ENCODE measurements around the gene COPS9. TPM values are rescaled to one million over a fixed set of nuclear protein-coding genes. Genes with fewer than 3 reads are reported as not detected.

Gene COPS9
- total RNA-seq, 2 experiments from 2014 or later = 85.2 to 99.9 TPM

DNA sequence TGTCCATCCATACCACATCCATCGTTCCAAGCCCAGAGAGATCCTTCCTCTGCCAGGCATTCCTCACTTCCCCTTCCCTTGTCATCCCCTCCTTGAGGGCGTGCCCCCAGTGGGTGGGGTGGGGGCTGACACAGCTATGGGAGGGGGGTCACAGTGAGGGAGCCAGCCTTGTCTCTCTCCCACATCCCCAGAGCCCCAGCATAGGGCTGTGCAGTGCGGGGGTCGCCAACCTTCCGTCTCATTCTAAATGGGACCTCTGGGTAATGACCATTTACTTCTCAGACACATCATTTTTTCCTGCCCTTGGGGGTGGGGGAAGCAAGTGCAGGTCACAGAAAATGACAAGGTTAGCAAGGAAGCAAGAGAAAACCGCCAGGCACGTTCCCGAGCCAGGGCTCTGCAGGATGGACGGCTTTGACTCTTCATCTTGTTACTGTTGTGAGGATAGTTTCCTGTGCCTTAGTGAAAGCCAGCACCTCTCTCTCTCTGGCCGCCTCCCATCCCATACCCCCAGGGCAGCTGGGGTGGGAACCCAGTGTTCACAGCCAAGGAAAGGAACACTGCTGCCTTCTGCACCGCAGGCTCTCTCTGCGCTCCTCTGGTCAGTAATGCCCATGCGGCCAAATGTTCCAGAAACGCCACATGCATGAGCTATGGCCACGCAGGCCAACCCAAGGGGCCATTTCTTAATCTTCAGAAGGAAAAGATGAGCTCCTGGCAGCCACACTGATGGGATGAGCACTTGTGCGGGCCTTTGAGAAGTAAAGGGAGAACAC is 27.0 kb upstream of the COPS9 start:
- Mint-ChIP-seq H3K9me3 (peaks cover 3% of the 10 kb centered on the region), H3K27ac (no peak overlapping the region), H3K36me3 (no peaks in the 10 kb centered on the region), H3K4me3 (no peak overlapping the region), H3K4me1 (ENCODE audit: low read depth) (no peaks in the 10 kb centered on the region), H3K27me3 (peaks cover 11% of the 10 kb centered on the region)
- intact Hi-C loops (cut with micrococcal nuclease) = no loop called here
- CTCF ChIA-PET = no interaction called here
- POLR2A ChIA-PET = no interaction called here
- DNase-seq = no peak

DNA sequence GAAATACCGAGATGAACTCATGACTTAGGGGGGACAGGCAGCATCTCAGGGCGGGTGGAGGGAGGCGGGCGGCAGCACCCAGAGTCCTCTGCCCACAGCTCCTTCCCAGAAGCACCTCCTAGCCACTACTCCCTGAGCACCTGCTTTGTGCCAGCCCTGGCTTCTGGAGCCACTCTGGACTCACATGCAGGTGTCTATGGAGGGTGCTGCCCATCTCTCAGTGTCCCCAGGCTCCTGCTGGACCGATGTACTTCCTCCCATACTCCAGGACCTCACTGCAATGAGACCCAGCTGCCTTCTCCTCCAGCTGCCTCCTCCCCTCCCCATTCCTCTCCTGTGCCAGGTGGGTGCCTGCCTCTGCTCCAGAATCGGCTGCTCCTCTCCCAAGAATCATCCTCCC is 26.4 kb upstream of the COPS9 start:
- no peak for DNase-seq
- Mint-ChIP-seq H3K4me3 (no peak overlapping the region), H3K4me1 (ENCODE audit: low read depth) (no peaks in the 10 kb centered on the region), H3K27me3 (peaks cover 9% of the 10 kb centered on the region), H3K9me3 (peaks cover 3% of the 10 kb centered on the region), H3K36me3 (no peaks in the 10 kb centered on the region), H3K27ac (no peak overlapping the region)
- CTCF ChIA-PET = no interaction called here
- POLR2A ChIA-PET = no interaction called here
- intact Hi-C loops (cut with micrococcal nuclease) = no loop called here

- no peak for DNase-seq
- H3K27me3 Mint-ChIP-seq = peaks cover 8% of the 10 kb centered on the region
- H3K27ac Mint-ChIP-seq = no peak overlapping the region
- H3K4me3 Mint-ChIP-seq = no peak overlapping the region
- no peaks in the 10 kb centered on the region for H3K4me1 Mint-ChIP-seq (ENCODE audit: low read depth)
- POLR2A ChIA-PET = no interaction called here
- no peaks in the 10 kb centered on the region for H3K36me3 Mint-ChIP-seq
- CTCF ChIA-PET = no interaction called here
- intact Hi-C loops (cut with micrococcal nuclease) = no loop called here
- peaks cover 3% of the 10 kb centered on the region for H3K9me3 Mint-ChIP-seq
Measured at GRCh38 chr2:240162032-240162431, 25.9 kb upstream of the COPS9 start.

- no peak for DNase-seq
Measured at GRCh38 chr2:240161087-240161750, 25.1 kb upstream of the COPS9 start.

GRCh38 chr2:240160291-240161086 is 24.4 kb upstream of the COPS9 start:
- Mint-ChIP-seq H3K27me3 (peaks cover 4% of the 10 kb centered on the region), H3K9me3 (peaks cover 3% of the 10 kb centered on the region), H3K4me1 (ENCODE audit: low read depth) (no peaks in the 10 kb centered on the region), H3K4me3 (no peak overlapping the region), H3K27ac (no peak overlapping the region), H3K36me3 (no peaks in the 10 kb centered on the region)
- DNase-seq = no peak
- ChIA-PET POLR2A (no interaction called here), CTCF (no interaction called here)
- intact Hi-C loops (cut with micrococcal nuclease) = no loop called here

More at GRCh38 chr2:240161087-240161750, 25.1 kb upstream of the COPS9 start:
- Mint-ChIP-seq H3K4me1 (ENCODE audit: low read depth) (no peaks in the 10 kb centered on the region), H3K36me3 (no peaks in the 10 kb centered on the region), H3K4me3 (no peak overlapping the region), H3K9me3 (peaks cover 3% of the 10 kb centered on the region), H3K27ac (no peak overlapping the region), H3K27me3 (peaks cover 4% of the 10 kb centered on the region)
- CTCF ChIA-PET = no interaction called here
- intact Hi-C loops (cut with micrococcal nuclease) = no loop called here
- POLR2A ChIA-PET = no interaction called here

DNA sequence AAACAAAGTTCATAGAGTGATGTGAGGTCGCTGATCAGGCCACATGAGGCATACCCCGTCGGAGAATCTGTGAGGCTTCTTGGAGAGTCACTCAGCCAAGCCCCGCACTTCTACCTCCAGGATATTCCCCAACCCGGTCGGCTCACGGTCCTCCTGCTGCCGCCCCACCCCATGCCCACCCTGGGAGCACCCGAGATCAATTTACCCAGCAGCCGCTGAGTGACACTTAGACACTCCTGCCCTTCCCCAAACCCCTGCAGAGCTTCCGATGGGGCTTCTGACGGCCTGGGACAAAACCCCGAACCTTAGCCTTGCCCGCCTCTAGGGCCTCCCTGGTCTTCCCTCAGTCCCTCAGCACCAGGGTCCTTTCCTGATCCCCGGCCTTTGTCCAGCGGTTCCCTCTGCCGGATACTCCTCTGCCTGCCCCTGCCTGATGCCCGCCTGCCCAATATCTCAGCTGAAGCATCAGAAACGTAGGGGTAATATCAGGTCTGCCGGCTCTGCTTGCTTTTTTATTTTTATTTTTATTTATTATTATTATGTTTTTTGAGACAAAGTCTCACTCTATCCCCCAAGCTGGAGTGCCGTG is 23.2 kb upstream of the COPS9 start:
- ChIA-PET POLR2A (no interaction called here), CTCF (no interaction called here)
- DNase-seq = no peak
- Mint-ChIP-seq H3K36me3 (no peaks in the 10 kb centered on the region), H3K9me3 (peaks cover 3% of the 10 kb centered on the region), H3K4me3 (no peak overlapping the region), H3K27me3 (peaks cover 4% of the 10 kb centered on the region), H3K4me1 (ENCODE audit: low read depth) (no peaks in the 10 kb centered on the region), H3K27ac (no peak overlapping the region)
- intact Hi-C loops (cut with micrococcal nuclease) = no loop called here

DNA sequence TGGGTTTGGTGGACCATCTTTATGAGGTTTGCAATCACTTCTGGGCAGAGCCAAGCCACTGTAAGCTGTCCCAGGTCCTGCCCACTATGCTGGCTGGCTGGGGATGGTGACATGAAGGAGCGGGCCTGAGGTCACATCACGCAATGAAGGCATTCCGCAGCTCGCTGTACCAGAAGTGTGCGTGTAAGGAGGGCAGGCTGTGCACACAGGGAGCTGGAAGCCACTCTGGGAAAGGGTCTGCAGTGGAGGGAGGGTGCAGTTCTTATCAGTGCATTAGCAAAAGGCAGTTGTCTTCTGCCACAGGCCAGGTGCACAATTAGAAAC is 21.0 kb upstream of the COPS9 start:
- POLR2A ChIA-PET = no interaction called here
- no peak overlapping the region for H3K4me3 Mint-ChIP-seq
- CTCF ChIA-PET = no interaction called here
- DNase-seq = no peak
- intact Hi-C loops (cut with micrococcal nuclease) = no loop called here
- H3K27ac Mint-ChIP-seq = no peak overlapping the region
- H3K4me1 Mint-ChIP-seq (ENCODE audit: low read depth) = no peaks in the 10 kb centered on the region
- H3K36me3 Mint-ChIP-seq = no peaks in the 10 kb centered on the region
- H3K9me3 Mint-ChIP-seq = peaks cover 2% of the 10 kb centered on the region
- H3K27me3 Mint-ChIP-seq = peaks cover 4% of the 10 kb centered on the region

DNA sequence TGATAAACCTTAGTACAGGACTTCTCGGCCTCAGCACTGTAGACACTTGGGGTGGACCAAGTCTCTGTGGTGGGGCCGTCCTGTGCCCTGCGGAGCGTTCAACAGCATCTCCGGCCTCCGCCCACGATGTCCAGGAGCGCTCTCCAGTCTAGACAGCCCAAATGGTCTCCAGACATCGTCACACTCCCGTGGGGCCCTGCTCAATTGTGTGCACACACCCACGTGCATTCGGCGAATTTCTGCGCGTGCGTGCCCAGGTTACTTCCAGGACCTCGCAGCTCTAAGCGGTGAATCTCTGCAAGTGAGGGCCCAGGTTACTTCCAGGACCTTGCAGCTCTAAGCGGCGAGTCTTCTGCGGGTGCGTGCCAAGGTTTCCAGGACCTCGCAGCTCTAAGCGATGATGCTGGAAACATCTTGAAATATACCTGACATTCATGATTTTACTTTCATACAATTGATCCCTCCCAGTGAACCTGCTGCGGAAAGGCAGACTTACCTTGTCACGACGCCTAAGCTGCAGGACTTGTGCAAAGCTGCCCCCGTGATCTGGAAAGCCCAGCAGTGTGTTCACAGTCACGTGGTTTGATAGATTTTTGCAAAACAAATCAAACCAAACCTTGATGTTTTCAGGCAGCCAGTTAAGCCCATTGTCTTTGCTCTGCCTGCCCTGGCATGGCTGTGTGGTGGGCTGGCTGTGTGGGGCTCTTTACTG is 20.5 kb upstream of the COPS9 start:
- H3K36me3 Mint-ChIP-seq = no peaks in the 10 kb centered on the region
- no peaks in the 10 kb centered on the region for H3K4me1 Mint-ChIP-seq (ENCODE audit: low read depth)
- ChIA-PET POLR2A (no interaction called here), CTCF (no interaction called here)
- H3K27ac Mint-ChIP-seq = no peak overlapping the region
- intact Hi-C loops (cut with micrococcal nuclease) = no loop called here
- no peak for DNase-seq
- H3K27me3 Mint-ChIP-seq = peaks cover 8% of the 10 kb centered on the region
- no peak overlapping the region for H3K4me3 Mint-ChIP-seq
- H3K9me3 Mint-ChIP-seq = peaks cover 2% of the 10 kb centered on the region

DNA sequence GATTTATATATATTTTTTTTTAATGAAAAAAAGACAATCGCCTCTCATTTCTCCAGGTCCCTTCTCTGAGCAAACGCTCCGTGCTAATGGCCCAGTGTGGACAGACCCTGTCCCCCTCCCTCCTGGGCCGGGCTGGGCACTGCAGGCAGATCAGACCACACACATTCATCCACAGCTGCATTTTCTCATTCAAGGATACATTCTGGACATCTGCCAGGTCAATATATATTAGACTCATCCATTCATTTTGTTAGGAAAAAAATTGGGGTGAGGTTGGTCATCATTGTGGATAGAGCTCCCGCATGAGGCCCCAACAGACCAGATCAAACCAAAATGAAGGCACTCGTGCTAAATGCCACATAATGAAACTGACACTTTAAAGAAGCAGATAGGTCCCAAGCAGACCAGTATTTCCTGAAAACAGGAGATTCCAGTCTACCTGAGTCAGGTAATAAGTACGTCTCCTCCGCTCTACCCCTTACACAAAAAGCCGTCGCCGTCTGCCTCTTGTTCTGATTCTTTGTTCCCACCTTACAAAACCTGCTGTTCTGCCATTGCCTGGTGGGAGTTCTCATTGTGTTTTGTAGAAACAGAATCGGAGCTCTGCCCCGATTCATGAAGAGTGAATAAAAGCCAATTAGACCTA is 19.8 kb upstream of the COPS9 start:
- DNase-seq = no peak
- ChIA-PET POLR2A (no interaction called here), CTCF (no interaction called here)
- Mint-ChIP-seq H3K4me1 (ENCODE audit: low read depth) (no peaks in the 10 kb centered on the region), H3K9me3 (peaks cover 2% of the 10 kb centered on the region), H3K4me3 (no peak overlapping the region), H3K27ac (no peak overlapping the region), H3K27me3 (peaks cover 9% of the 10 kb centered on the region), H3K36me3 (no peaks in the 10 kb centered on the region)
- intact Hi-C loops (cut with micrococcal nuclease) = no loop called here

DNA sequence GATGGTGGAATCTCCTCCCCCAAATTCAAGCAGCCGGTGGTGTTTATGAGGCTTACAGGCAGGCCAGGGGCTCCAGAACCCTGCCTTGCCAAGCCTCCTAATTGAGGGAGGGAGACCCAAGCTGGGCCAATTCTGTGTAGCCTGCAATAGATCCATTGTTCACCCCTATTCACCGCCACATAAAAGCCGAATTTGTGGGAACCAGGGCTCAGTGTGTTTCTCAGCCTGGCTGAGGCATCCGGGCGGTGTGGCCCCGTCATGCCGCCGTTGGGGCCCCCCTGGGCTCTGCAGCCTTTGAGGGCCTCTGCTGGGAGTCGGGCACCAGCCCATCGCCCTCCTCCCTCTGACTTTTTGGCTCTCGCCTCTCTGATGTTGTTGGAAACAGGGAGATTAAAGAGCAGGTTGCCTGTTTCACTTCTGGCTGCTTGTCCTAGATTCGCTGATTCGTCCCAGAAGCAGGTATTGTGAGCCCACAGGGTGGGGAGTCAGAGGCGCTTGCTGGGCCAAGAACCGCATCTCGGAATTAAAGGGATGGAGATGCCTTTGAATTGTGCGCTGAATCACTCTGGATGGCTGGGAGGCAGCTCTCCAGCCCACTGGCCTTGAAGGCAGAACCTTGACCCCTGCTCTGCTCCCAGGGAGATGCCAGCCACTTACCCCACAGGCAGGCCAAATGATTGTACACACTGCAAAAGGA is 19.1 kb upstream of the COPS9 start:
- DNase-seq = no peak
- peaks cover 9% of the 10 kb centered on the region for H3K27me3 Mint-ChIP-seq
- ChIA-PET POLR2A (no interaction called here), CTCF (no interaction called here)
- H3K27ac Mint-ChIP-seq = no peak overlapping the region
- no peaks in the 10 kb centered on the region for H3K36me3 Mint-ChIP-seq
- H3K9me3 Mint-ChIP-seq = peaks cover 2% of the 10 kb centered on the region
- intact Hi-C loops (cut with micrococcal nuclease) = no loop called here
- H3K4me1 Mint-ChIP-seq (ENCODE audit: low read depth) = no peaks in the 10 kb centered on the region
- H3K4me3 Mint-ChIP-seq = no peak overlapping the region

DNA sequence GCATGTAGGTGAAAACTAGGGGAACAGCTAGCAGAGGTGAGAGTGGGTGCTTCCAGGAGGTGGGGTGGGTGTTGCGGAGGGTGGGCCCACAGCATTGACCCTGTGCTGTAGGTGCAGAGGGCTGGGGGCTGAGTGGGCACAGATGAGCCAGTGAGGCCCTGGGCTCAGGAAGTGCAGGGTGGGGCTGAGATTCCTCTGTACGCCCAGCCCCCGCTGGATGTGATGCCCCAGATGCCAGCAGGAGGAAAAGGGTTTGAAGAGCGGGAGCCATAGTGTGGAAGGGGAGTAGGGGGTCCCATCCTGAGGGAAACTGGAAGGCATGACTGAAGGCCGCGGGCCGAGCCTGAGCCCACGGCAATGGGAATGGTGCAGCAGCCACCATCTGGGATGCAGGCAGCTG is 18.5 kb upstream of the COPS9 start:
- H3K4me3 Mint-ChIP-seq = no peak overlapping the region
- H3K27ac Mint-ChIP-seq = no peak overlapping the region
- no peaks in the 10 kb centered on the region for H3K4me1 Mint-ChIP-seq (ENCODE audit: low read depth)
- H3K36me3 Mint-ChIP-seq = no peaks in the 10 kb centered on the region
- POLR2A ChIA-PET = no interaction called here
- no peak for DNase-seq
- peaks cover 2% of the 10 kb centered on the region for H3K9me3 Mint-ChIP-seq
- intact Hi-C loops (cut with micrococcal nuclease) = no loop called here
- peaks cover 11% of the 10 kb centered on the region for H3K27me3 Mint-ChIP-seq
- CTCF ChIA-PET = no interaction called here

Data from activated CD4-positive, alpha-beta memory T cell treated with anti-CD3 and anti-CD28 coated beads for 36 hours (primary cell).